Adrenal gland (tissue), 5 donors: ENCODE results near the gene COL4A1.

Experiments
- CTCF ChIP-seq, 6 experiments: fragments of 450-650 bp in 4 of 6; fragments of 200-600 bp in 2 of 6; sonication (generic) in 1 of 6; IDR thresholded peaks; 1 replicate in 5 of 6; 2 replicates in 1 of 6; pipeline versions ENCODE4 v1.5.1 to v1.8.0; 2016 to 2021; ENCODE audit warnings: antibody characterized with exemption in 6 of 6, mild to moderate bottlenecking in 2 of 6, moderate library complexity in 1 of 6
- POLR2A ChIP-seq, 2 donors: fragments of 450-650 bp; IDR thresholded peaks; one replicate each; pipeline ENCODE4 v1.6.1; 2017; ENCODE audit warnings: antibody characterized with exemption in 2 of 2, mild to moderate bottlenecking in 2 of 2, moderate library complexity in 1 of 2
- donor health status: DM: no; HTN: no; CAD: no.

GRCh38 chr13:110291286-110291685, 15.7 kb downstream of the COL4A1 start:
- TF ChIP-seq CTCF (IDR thresholded peaks at IDR 0.05) (no peak), POLR2A (IDR thresholded peaks at IDR 0.05) (no peak)
